Stimulated activated CD8-positive, alpha-beta memory T cell treated with anti-CD3 and anti-CD28 coated beads, Interleukin-2, amount 100 ng/mL, for 1 hour (primary cell): Measurements from ENCODE around the gene KCTD20.

Source experiments
- DNase-seq, 2 donors: peaks; one replicate each; pipeline ENCODE4 v3.0.0-alpha.2; 2020; ENCODE audit warnings: low read depth in 2 of 2

The KCTD20 gene

DNA sequence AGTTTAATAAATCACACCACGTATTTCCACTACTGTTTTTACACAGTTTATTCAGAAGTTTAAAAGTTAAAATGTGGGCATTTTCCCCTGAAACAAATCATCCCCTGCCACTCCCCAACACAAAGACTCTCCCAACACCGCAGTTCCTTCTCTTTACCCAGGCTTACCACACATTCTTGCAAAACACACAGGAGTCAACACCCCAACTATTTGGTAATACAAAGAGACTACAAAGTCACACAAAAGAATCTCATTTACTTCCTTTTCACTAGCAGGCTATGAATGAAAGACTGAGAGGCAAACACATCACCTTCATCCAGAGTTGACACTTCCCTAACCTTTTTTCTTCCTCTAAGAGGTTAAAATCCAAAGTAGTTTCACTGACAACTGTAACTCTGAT is 51.1 kb downstream of the KCTD20 start:
- DNase-seq: no peak

DNA sequence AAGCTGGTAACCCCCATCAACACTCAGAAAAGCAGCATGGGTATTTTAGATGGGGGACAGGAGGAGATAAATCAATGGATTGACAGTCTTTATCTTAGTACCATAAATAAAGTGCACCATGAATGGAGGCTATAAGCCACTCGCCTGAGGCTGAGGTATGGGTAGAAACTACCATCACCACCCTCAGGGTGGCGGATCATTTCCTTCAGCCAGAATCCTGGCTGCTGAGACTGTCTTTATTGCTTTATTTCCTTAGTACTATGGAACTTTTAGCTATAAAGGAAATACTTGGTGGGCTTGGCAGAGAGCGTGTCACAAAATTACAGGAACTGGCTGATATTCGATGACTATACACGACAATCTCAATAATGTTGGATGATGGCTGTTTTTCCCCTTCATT is 52.3 kb downstream of the KCTD20 start:
- no peak for DNase-seq

DNA sequence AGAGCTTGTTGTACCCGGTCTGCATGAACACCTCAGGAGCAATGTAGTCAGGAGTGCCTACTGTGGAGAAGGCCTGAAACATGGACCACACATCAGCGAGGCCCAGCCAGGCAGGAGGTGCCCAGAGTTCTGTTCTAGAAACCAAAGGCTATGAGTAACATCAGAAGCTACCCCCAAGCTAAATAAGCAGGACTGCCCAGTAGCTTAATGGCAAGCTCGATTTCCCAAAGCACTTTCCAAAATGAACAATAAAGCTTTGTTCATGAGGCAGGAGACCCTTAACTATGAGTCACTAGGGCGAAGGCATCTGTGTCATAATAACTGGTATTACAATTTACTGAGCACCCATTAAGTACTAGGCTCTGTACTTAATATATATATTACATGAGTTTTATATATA is 57.1 kb downstream of the KCTD20 start:
- DNase-seq: no peak

DNA sequence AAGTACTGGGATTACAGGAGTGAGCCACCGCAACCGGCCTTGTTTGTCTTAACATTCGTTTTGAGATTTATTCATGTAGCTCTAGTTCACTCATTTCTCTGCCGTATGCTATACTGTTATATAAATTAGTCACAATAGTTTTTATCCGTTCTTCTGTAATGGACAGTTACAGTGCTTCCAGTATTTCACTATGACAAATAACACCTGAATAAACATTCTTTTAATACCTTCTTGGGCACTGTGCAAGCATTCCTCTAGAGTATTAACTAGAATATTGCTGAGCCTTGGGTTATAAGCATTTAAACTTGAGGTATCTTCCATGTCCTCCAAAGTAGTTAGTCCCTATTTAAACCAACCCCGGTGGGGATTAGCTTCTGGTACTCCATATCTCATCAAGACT is 58.9 kb downstream of the KCTD20 start:
- DNase-seq: no peak

DNA sequence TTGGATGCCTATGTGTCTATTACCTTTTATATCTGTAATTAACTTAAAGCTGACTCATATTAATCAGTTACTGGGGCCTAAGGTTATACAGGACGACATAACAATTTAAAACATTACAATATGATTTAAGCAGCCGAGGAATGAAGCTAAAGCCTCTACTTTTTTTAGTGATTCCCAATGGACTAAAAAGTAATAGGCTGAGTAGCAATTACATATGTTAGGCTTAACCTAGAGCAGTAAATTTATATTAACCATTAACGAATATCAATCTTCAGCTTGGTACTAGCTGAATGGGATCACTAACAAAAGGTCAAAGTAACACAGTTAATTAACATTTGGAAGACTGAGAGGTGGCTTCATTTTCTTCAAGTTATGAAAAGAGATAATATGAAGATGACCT is 61.4 kb downstream of the KCTD20 start:
- DNase-seq: no peak

DNA sequence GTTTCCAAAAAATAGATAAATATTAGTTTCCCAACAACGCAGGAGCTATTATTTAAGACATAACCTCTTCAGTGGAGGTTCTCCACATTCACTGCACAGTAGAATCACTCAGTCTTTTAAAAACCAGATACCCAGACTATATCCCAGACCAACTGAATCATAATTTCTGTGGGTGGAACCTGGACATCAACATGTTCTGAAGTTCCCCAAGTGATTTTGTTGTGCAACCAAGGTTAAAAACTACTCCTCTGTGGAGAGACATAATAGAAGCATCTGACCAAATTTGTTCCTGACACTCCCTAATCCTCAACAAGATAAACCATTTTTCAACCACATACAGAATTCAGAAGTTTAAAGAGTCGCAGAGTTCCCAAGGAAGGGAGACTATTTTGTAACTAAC is 62.2 kb downstream of the KCTD20 start:
- no peak for DNase-seq

DNA sequence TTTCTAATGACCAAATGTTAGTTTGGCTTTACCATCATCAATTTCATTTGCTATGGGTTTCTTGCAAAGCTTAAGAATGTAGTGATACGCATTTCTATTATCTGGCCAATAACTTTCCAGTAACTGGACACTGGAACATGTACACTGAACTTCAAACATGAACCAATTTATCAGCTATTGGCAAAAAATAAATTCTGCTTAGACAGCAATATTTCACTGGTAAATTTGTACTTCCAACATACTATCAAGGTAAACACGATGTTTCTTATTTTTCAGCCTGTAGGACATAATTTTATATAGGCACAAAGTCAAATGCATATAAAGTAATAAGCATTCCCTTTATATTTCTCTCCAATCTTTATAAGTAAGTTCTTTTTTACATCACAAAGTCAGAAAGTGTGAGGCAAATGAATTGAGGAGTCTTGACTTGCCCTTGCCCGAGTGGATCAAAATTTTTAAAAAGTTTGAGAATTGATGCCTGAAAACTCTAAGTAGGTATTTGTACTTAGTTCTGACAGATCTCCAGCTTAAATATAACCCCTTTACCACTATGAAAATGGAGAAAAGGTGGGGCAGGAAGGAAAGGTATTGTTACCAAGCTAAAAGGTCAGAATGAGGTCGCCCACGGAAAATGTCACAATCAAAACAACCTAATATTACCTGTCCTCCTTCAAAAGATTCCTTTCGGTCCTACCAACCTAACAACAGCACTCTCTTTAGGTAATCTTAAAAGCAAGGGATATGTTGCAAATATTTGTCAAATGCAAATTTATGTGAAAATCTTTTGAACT is 63.1 kb downstream of the KCTD20 start:
- DNase-seq: no peak

DNA sequence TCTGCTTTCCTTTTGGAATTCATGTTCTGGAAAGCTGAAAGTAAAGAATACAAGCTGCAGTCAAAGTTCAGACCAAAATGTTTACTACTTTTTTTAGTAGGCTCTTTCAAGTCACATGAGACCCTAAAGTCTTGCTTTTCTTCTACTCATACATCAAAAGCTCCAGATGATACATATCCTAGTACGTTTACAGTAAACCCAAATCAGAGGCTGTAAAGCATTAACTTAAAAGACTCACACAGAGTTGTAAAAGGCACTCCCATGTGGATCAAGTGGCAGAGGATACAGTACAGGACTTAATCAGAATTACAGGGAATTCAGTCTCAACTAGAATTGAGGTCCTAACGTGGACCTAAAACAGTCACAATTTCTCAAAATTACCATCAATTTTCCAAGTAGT is 63.8 kb downstream of the KCTD20 start:
- no peak for DNase-seq

DNA sequence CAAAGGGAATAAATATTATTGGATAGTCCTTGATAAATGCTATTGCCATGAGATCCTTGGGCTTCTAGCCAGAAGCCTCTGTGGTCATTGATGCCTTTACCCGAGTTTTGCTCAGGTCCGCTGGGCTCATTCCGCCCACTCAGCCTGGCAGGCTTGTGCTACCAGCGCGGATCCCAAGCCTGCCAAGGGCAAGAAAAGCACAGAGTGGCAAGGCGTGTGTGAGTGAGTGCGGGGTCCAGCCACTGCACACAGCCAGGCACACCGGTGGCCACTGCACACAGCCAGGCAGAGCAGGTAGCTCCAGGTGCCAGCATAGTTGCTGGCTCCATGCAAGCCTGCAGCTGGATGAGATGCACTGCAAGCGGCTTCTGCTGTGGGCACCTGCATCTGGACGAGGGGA is 65.7 kb downstream of the KCTD20 start:
- no peak for DNase-seq

DNA sequence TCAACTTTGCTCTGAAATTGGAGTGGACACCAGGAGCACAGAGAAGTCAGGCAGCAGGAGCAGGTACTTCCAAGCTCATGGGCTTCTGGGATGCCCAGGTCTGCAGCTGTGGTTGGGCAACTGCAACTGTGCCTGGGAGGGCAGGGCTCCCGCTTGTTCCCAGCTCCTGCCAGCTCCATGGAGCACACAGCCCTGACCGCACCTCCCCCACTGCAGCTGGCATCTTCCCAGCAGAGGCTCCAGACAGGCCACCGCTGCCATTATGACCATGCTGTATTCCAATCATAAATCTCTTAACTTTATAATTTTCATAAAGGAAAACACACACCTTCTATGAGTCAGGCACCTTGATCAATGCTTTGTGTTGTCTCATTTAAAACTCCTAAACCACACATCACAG is 67.6 kb downstream of the KCTD20 start:
- DNase-seq: no peak

DNA sequence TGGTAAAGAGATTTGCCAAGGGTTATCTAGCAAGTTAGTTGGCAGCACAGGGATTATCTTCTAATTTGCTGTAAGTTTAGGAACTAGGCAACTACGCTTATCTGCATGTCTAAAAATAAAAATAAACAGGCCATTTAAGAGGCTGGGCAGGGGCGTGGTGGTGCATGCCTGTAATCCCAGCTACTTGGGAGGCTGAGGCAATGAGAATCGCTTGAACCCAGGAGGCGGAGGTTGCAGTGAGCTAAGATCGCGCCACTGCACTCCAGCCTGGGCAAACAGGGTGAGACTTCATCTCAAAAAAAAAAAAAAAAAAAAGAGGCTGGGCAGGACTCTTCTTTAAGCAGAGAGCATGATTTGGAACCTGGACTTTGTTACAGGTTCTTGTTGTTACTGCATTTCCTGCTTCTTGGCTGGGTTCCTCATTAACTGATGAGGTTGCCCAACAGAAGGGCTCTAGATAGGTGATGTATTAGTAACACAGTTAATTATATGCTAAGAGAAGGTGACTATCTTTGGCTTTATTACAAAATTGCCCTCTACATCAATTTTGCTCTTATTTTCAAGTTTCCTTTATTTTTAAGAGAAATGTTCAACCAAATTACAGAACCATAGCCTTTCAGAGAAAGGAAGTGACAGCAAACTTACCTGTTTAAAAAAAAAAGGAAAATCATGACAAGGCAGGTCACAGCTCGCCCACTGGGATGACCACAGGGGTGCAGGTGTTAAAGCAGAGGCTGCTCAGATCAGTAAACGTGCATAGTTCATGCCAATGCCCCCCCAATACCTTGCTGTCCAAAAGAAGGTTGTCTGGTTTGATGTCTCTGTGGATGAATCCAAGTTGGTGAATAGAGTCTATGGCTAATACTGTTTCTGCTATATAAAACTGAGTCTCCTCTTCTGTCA is 72.0 kb downstream of the KCTD20 start:
- DNase-seq: no peak

DNA sequence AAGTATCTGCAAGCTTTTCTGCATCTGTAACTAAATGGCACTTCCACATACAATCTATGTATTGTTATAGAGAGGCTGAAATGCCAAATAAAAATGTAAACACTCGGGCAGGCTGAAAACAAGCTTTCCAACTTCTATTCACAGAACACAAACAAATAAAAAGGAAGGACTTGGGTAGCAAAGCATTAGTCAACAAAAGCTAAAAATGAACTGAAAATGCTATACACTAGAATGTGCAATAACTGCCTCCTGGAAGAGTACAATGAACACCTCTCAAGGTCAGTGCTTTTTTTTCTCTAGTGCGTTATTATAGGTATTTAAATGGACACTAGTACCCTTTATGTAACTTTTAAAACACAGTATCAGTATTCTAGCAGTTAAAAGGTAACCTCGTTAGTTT is 73.0 kb downstream of the KCTD20 start:
- no peak for DNase-seq

DNA sequence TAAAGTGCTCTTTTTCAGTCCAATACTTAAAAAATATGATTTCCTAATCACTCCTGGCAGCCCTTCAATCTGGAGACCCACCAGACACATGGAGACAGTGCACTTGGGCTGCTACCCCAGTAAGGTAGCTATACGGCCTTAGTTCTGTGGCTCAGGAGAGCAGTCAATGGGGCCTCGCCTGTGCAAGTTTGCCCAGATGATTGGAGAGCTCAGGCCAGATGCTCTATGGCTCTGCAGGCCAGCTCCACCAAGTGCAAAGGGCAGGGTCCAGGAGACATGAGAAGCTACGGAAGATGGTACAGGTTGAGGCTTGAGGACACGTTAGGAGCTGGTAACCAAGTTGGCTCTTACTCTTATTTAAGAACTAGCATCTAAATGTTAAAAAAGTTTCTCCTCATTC is 73.8 kb downstream of the KCTD20 start:
- DNase-seq: no peak

DNA sequence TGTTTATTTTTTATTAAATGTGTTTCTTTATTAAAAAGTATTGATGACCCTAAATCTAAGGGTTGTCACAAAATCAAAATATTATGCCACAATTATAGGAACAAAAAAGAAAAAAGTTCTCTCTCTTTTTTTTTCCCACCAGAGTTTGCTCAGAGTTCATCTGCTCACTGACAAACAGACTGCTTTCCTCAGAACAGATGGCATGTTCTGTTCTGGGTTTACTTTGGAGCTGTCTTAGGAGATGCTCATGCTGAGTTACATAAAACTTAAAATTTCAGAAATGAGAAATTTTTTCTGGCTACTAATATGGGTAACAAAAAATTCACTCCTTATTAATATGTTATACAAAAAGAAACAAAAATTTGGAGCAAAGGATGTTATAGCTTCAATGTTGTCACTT is 74.2 kb downstream of the KCTD20 start:
- no peak for DNase-seq

DNA sequence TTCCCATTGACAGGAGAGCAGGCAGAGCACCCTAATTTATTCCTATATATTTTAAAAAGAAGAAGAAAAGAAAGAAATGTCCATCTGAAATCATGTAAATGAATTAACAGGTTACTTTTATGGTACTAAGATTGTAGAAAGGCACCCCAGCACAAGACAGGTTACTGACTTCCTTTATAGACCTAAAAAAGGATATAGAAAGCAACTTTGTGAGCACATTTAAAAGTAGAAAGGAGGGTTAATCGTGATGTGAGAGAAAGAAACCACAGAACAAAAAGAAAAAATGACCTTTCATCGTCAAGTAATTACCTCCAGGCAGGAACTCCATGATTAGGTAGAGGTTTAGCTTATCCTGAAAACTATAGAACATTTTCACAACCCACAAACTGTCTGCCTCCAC is 74.6 kb downstream of the KCTD20 start:
- DNase-seq: no peak

DNA sequence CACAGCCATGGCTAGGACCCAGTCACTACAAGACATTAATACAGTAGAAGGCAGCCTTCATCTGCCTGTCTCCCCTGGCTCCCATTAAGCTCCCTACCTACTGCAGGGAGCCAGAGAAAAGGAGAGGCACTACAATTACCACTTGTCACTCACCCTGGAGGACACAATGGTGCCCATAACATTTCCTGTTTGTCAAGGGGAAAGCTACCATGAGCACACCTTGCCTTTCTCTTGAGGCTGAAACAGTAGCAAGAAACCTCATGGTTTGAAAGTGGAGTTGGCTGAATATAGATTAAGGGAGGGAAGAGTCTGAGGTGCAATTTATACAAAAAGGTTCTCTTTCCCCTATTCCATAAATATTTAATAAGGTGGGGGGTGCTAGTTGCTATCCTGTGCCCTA is 76.6 kb downstream of the KCTD20 start:
- DNase-seq: no peak

DNA sequence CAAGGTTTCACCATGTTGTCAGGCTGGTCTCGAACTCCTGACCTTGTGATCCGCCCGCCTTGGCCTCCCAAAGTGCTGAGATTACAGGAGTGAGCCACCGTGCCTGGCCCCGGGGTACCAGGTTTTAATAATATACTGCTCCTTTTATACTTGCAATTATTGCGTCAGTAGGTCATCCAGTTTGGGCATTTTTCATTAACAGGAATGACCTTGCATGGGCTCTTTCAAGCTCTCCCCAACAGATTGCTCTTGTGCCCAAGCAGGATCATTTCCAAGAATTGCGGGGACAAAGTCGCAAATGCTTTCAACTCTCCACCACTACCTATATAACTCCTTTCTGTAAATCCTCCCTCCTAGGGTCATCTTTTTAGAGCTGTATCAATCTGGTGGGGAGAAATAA is 80.7 kb downstream of the KCTD20 start:
- no peak for DNase-seq

DNA sequence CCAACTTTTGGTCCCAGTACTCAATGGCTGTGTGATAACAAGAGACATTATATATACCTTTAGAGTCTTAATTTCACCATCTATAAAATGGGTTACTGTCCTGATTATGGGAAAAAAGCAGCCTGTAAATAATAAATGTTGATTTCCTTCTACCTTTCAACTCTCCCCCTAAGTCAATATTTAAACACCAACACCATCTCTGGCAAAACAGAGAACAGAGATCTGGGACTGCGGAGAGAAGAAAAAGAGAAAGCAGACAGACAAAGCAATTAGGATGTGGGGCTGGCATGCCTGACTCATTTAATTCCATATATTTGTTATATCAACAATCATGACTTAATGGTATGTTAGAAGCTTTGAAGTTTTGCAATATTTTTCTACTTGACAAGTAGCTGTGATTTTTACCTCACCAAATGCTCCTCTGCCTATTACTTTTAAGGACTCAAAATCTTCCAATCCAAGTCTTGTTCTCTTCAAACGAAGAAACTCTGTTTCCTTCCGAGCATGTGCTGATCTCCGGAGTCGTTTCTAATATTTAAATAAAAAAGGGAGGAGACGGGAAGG is 81.2 kb downstream of the KCTD20 start:
- DNase-seq: no peak

DNA sequence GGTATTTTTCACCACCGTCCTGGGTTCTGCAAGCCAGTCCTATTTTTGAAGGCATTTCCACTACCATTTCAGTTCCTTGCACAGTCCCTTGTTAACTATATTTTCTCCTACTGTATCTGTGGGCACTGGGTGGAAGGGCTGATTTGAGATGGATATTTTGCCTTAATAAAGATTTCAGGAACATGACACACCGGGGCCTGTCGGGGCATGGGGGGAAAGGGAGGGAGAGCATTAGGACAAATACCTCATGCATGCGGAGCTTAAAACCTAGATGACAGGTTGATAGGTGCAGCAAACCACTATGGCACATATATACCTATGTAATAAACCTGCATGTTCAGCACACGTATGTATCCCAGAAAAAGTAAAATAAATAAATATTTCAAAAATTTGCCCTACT is 82.1 kb downstream of the KCTD20 start:
- no peak for DNase-seq

DNA sequence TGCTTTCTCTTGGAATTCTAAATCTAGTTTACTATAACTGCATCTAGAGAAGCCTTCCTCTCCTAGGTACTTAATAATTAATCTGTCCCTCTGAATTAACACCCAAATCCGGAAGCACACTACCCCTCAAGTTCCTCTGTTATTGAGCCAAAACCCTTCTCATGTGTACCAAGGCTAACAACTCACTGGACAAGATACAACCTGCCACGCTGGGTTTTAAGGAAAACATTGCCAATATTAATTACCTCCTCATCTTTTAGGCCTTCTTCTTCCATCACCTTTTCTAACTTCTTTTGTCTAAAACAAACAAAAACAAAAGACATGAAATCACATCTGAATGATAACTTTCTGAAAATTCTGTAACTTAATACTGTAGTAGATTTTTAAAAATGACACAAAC is 82.5 kb downstream of the KCTD20 start:
- no peak for DNase-seq

DNA sequence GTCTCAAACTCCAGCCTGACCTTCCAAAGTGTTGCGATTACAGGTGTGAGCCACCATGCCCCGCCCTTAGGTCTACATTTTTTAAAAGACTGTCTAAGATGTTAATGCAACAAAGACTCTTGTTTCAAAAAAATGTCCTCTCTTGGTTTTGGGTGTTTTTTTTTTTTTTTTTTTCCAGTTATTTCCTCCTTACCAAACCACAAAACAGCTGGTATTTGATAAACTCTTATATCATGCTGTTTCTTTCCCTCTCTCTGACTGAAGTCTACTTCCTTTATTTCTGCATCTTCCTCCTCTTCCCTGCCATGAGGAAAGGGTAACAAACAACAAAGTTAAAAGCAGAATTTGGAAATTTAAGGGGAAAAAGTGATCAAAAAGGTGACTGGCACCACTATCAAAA is 83.3 kb downstream of the KCTD20 start:
- DNase-seq: no peak

DNA sequence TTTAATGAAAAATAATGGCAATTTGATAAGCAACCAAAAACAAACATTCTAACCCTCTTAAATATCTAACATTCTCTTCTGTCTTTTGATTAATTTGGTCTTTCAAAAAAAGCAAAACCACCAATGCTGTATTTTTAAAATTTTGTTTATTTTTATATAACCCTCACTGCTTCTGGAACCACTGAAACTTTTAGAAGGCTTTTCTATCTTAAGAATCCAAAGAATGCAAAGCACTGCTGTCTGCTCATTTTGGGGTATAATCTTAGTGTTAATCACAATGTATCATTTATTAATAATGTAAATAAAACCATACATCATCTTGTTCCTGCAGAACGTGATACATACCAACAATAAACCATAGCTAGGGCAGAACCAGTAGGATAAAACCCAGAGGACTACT is 90.5 kb downstream of the KCTD20 start:
- DNase-seq: no peak
